HG03196 (cell line): ENCODE data around the gene ZNF263.

Experiments used
- ATAC-seq: cut with Tn5 transposase; IDR thresholded peaks from one replicate; pipeline ENCODE4 v1.9.1; 2021; ENCODE audit not compliant: unreplicated experiment

Gene ZNF263

GRCh38 chr16:3317315-3317999 lies 34.2 kb downstream of the ZNF263 start:
- no peak for ATAC-seq

- no peak for ATAC-seq
These were observed 38.5 kb downstream of the ZNF263 start for GRCh38 chr16:3321816-3322215.

- no peak for ATAC-seq
These were observed 44.2 kb downstream of the ZNF263 start for GRCh38 chr16:3327514-3327913.

GRCh38 chr16:3328104-3328503 lies 44.8 kb downstream of the ZNF263 start:
- ATAC-seq, result no peak

- ATAC-seq, result no peak
These were observed 45.4 kb downstream of the ZNF263 start for GRCh38 chr16:3328643-3329042.
